Right lobe of liver (tissue), 4 donors: ENCODE results near the gene IGF1R.

Experiments used
- CTCF ChIP-seq, 4 donors: fragments of 200-600 bp in 3 of 4; fragments of 450-650 bp in 1 of 4; IDR thresholded peaks; one replicate each; pipeline versions ENCODE4 v1.5.1 to v1.8.0; 2016 to 2022; ENCODE audit warnings: antibody characterized with exemption in 4 of 4, mild to moderate bottlenecking in 2 of 4
- POLR2A ChIP-seq: fragments of 450-650 bp; IDR thresholded peaks from one replicate; pipeline ENCODE4 v1.6.1; 2017; ENCODE audit warnings: antibody characterized with exemption, mild to moderate bottlenecking
- donor health status: DM: no; HTN: no; CAD: no.
- donor health status: DM: no; HTN: no; CAD: no.
- donor health status: DM: no; HTN: yes; CAD: no.

GRCh38 chr15:98805434-98806274 is 157.3 kb downstream of the IGF1R start:
- TF ChIP-seq CTCF (IDR thresholded peaks at IDR 0.05), result no peak
- TF ChIP-seq POLR2A, result no peak
